Lower lobe of right lung (tissue), 2 donors: Measurements from ENCODE around the gene NTM. TPM values are rescaled to one million over a fixed set of nuclear protein-coding genes. Genes with fewer than 3 reads are reported as not detected.

Experiments used
- ATAC-seq, 2 donors: fragments of 200-7000 bp; cut with Tn5 transposase; one replicate each; pipeline ENCODE4 v1.9.1; 2020 to 2022; ENCODE audit warnings: mild to moderate bottlenecking in 2 of 2, moderate library complexity in 2 of 2
- DNase-seq: peaks from one replicate; pipeline ENCODE4 v3.0.0-alpha.2; 2020
- H3K27ac ChIP-seq: fragments of 200-600 bp; one replicate; pipeline ENCODE4 v1.8.0; 2022
- H3K27me3 ChIP-seq: fragments of 200-600 bp; one replicate; pipeline ENCODE4 v1.8.0; 2022; ENCODE audit warnings: low read depth
- H3K36me3 ChIP-seq: fragments of 200-600 bp; one replicate; pipeline ENCODE4 v1.8.0; 2022; ENCODE audit warnings: mild to moderate bottlenecking
- H3K4me1 ChIP-seq: fragments of 200-600 bp; one replicate; pipeline ENCODE4 v1.8.0; 2022
- H3K4me3 ChIP-seq: fragments of 200-600 bp; one replicate; pipeline ENCODE4 v1.8.0; 2022; ENCODE audit warnings: mild to moderate bottlenecking
- H3K9me3 ChIP-seq: fragments of 200-600 bp; one replicate; pipeline ENCODE4 v1.8.0; 2022
- CTCF ChIP-seq: fragments of 200-600 bp; IDR thresholded peaks from one replicate; pipeline ENCODE4 v1.8.0; 2022; ENCODE audit warnings: antibody characterized with exemption, mild to moderate bottlenecking
- intact Hi-C: fragments of 100-400 bp; cut with DNase I; formaldehyde crosslinking; loops from one replicate; pipeline ENCODE4 v1.11.0; 2022
- total RNA-seq: library from RNA; stranded (reverse); fragmentation: NEBNext Ultra II Directional; extraction: Animal tissue kit (Norgen Biotek cat#: 25700); gene quantifications from one replicate; pipeline ENCODE4 v1.2.1, GENCODE V29; 2021
- donor health status: DM: no; HTN: yes; CAD: no; lungs with severe emphysema.

NTM gene
- total RNA-seq, 1 donor from 2014 or later: 2.3 TPM

- TF ChIP-seq CTCF: no peak
- intact Hi-C loops: no loop called here
- Histone ChIP-seq H3K4me3 (no peak overlapping the region), H3K36me3 (no peaks in the 10 kb centered on the region), H3K27me3 (peaks cover 7% of the 10 kb centered on the region), H3K9me3 (no peaks in the 10 kb centered on the region), H3K27ac (no peak overlapping the region), H3K4me1 (no peaks in the 10 kb centered on the region)
- ATAC-seq: no peak
- no peak for DNase-seq
These were observed 602.6 kb downstream of the NTM start for GRCh38 chr11:131973061-131973460.

GRCh38 chr11:131975619-131976018 is 605.2 kb downstream of the NTM start:
- H3K4me1 ChIP-seq: no peaks in the 10 kb centered on the region
- H3K27ac ChIP-seq: no peak overlapping the region
- ATAC-seq: no peak
- H3K27me3 ChIP-seq: peaks cover 7% of the 10 kb centered on the region
- H3K4me3 ChIP-seq: no peak overlapping the region
- DNase-seq: no peak
- no peaks in the 10 kb centered on the region for H3K9me3 ChIP-seq
- H3K36me3 ChIP-seq: no peaks in the 10 kb centered on the region
- intact Hi-C loops: no loop called here
- TF ChIP-seq CTCF: no peak

- no peak overlapping the region for H3K27ac ChIP-seq
- ATAC-seq (no peak), DNase-seq (no peak)
- TF ChIP-seq CTCF: no peak
- intact Hi-C loops: no loop called here
- H3K9me3 ChIP-seq: no peaks in the 10 kb centered on the region
- peaks cover 7% of the 10 kb centered on the region for H3K27me3 ChIP-seq
- no peak overlapping the region for H3K4me3 ChIP-seq
- no peaks in the 10 kb centered on the region for H3K36me3 ChIP-seq
- H3K4me1 ChIP-seq: no peaks in the 10 kb centered on the region
These were observed 605.6 kb downstream of the NTM start for GRCh38 chr11:131976021-131976420.

- ATAC-seq: no peak
- TF ChIP-seq CTCF: no peak
- intact Hi-C loops: no loop called here
These were observed 606.8 kb downstream of the NTM start for GRCh38 chr11:131977231-131977630.

GRCh38 chr11:131977854-131978253 is 607.4 kb downstream of the NTM start:
- intact Hi-C loops: no loop called here
- ATAC-seq: no peak

More at GRCh38 chr11:131977231-131977630, 606.8 kb downstream of the NTM start:
- no peak for DNase-seq
- no peaks in the 10 kb centered on the region for H3K4me1 ChIP-seq
- peaks cover 7% of the 10 kb centered on the region for H3K27me3 ChIP-seq
- H3K9me3 ChIP-seq: no peaks in the 10 kb centered on the region
- no peaks in the 10 kb centered on the region for H3K36me3 ChIP-seq
- no peak overlapping the region for H3K4me3 ChIP-seq
- H3K27ac ChIP-seq: no peak overlapping the region

More at GRCh38 chr11:131977854-131978253, 607.4 kb downstream of the NTM start:
- no peak overlapping the region for H3K27ac ChIP-seq
- H3K4me1 ChIP-seq: no peaks in the 10 kb centered on the region
- TF ChIP-seq CTCF: no peak
- DNase-seq: no peak
- H3K4me3 ChIP-seq: no peak overlapping the region
- no peaks in the 10 kb centered on the region for H3K36me3 ChIP-seq
- no peaks in the 10 kb centered on the region for H3K9me3 ChIP-seq
- H3K27me3 ChIP-seq: peaks cover 7% of the 10 kb centered on the region
